Duodenal mucosa (tissue), 2 donors: ENCODE measurements around the gene NKX3-2.

ENCODE experiments used
- H3K27ac ChIP-seq: one replicate; pipeline ENCODE4 v1.7.0; 2013; ENCODE audit warnings: low read depth, low read length
- H3K27me3 ChIP-seq, 2 donors: one replicate each; pipeline ENCODE4 v1.7.0; 2013; ENCODE audit warnings: low read length in 2 of 2, control low read depth in 1 of 2; ENCODE audit not compliant: insufficient read depth in 2 of 2, control insufficient read depth in 1 of 2
- H3K36me3 ChIP-seq, 2 donors: one replicate each; pipeline ENCODE4 v1.7.0; 2013; ENCODE audit warnings: low read length in 2 of 2, control low read depth in 1 of 2; ENCODE audit not compliant: insufficient read depth in 2 of 2, control insufficient read depth in 1 of 2
- H3K4me1 ChIP-seq, 2 donors: one replicate each; pipeline ENCODE4 v1.7.0; 2013; ENCODE audit warnings: low read length in 2 of 2, control low read depth in 1 of 2; ENCODE audit not compliant: insufficient read depth in 2 of 2, control insufficient read depth in 1 of 2
- H3K4me3 ChIP-seq, 2 donors: one replicate each; pipeline ENCODE4 v1.7.0; 2013; ENCODE audit warnings: low read length in 2 of 2, low read depth in 1 of 2
- H3K9ac ChIP-seq, 2 donors: one replicate each; pipeline ENCODE4 v1.7.0; 2013; ENCODE audit warnings: low read length in 2 of 2, low read depth in 1 of 2
- H3K9me3 ChIP-seq, 2 donors: one replicate each; pipeline ENCODE4 v1.7.0; 2013; ENCODE audit warnings: low read length in 2 of 2, control low read depth in 1 of 2; ENCODE audit not compliant: control insufficient read depth in 1 of 2

NKX3-2 gene

DNA sequence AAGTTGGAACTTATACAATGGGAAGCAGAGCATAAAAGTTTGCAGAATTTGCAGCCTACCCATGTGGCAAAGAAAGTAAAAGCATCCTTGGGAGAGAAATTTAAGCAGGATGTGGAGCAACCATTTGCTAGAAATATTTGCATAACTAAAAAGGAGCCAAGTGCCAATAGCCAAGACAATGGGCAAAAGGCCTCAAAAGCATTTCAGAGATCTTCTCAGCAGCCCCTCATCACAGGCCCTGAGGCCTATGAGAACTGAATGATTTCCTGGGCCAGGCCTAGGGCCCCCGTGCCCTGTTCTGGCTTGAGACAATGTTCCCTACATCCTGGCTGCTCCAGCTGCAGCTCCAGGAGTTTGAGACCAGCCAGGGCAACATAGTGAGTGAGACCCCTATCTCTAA is 34.9 kb downstream of the NKX3-2 start:
- no peak overlapping the region for H3K27ac ChIP-seq
- no peaks in the 10 kb centered on the region for H3K36me3 ChIP-seq
- H3K4me1 ChIP-seq = no peaks in the 10 kb centered on the region
- no peak overlapping the region for H3K9ac ChIP-seq
- peaks cover 4 to 6% of the 10 kb centered on the region in 2 donors for H3K27me3 ChIP-seq
- no peak overlapping the region for H3K4me3 ChIP-seq
- no peaks in the 10 kb centered on the region for H3K9me3 ChIP-seq

DNA sequence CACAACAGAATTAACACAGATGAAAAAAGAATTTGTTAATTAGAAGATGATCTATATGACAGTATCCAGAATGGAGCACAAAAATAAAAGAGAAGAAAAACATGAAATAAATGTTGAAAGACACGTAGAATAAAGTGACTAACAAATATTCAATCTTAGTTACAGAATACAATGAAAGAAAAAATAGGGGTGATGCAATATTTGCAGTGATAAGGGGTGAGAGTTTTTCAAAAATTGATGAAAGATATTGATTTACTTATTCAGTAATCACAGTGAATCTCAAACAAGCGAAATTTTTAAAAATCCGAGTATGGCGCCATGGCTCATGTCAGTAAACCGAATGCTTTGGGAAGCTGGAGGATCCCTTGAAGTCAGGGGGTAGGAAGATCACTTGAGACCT is 39.9 kb downstream of the NKX3-2 start:
- Histone ChIP-seq H3K27me3 (peaks cover 3% of the 10 kb centered on the region in 2 donors), H3K9ac (no peak overlapping the region), H3K9me3 (no peaks in the 10 kb centered on the region)

DNA sequence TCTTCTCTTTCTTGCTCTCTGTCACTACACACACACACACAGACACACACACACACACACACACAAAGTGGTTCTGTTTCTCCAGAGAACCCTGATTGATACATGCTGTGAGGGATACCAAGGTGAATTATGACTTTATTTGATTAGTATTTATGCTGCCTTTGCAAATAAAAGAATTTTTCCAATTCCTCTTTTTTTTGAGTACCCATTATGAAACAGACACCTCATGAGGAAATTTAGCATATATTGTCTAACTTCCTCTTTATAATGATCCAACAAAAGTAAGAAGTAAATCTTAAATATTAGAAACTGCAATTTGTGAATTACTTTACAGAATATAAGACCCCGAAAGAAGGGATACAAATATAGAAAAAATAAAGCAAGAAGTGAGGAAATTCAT is 45.8 kb downstream of the NKX3-2 start:
- Histone ChIP-seq H3K36me3 (no peaks in the 10 kb centered on the region), H3K4me1 (no peaks in the 10 kb centered on the region), H3K9me3 (no peaks in the 10 kb centered on the region), H3K27ac (no peak overlapping the region), H3K4me3 (no peak overlapping the region), H3K9ac (no peak overlapping the region), H3K27me3 (peaks cover 3 to 8% of the 10 kb centered on the region in 2 donors)

More for the DNA sequence above, 39.9 kb downstream of the NKX3-2 start:
- Histone ChIP-seq H3K36me3 (no peaks in the 10 kb centered on the region), H3K4me3 (no peak overlapping the region), H3K27ac (no peak overlapping the region), H3K4me1 (no peaks in the 10 kb centered on the region)

DNA sequence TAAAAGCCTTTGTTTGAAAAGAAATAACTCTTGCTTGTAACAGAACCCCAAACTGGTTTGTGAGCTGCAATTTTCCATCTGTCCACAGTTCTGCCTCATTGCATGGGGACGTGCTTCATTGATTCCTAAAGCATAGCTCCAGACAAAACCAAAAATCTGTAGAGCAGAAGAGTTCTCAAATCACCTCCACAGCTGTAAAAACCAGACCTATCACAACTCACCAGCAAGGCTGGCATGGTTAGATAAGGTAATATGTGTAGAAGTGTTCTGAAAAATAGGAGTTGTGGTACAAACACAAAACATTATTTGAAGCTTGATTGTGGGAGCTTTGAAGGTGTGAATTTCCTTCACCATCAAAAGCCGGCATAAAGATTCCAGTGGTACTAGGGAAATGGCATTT is 47.7 kb downstream of the NKX3-2 start:
- Histone ChIP-seq H3K36me3 (no peaks in the 10 kb centered on the region), H3K9me3 (no peaks in the 10 kb centered on the region), H3K27ac (no peak overlapping the region), H3K4me3 (no peak overlapping the region), H3K27me3 (peaks cover 3 to 8% of the 10 kb centered on the region in 2 donors), H3K4me1 (no peaks in the 10 kb centered on the region), H3K9ac (no peak overlapping the region)

DNA sequence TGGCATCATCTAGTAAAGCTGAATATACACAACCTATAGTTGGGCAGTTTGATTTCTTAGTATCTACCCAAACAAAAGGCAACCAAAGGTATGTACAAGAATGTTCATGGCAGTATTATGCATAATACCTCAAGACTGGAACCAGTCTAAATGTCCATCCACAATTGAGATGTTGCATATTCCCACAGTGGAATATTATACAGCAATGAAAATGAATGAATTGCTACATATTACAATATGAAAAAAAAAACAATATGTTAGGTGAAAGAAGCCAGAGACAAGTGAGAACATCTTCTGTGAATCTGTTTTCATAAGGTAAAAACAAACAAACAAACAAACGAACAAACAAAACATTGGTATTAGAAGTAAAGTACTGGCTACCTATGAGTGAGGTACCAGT is 48.6 kb downstream of the NKX3-2 start:
- Histone ChIP-seq H3K27ac (no peak overlapping the region), H3K4me1 (no peaks in the 10 kb centered on the region), H3K9ac (no peak overlapping the region), H3K4me3 (no peak overlapping the region), H3K9me3 (no peaks in the 10 kb centered on the region), H3K27me3 (peaks cover 3 to 6% of the 10 kb centered on the region in 2 donors), H3K36me3 (no peaks in the 10 kb centered on the region)

DNA sequence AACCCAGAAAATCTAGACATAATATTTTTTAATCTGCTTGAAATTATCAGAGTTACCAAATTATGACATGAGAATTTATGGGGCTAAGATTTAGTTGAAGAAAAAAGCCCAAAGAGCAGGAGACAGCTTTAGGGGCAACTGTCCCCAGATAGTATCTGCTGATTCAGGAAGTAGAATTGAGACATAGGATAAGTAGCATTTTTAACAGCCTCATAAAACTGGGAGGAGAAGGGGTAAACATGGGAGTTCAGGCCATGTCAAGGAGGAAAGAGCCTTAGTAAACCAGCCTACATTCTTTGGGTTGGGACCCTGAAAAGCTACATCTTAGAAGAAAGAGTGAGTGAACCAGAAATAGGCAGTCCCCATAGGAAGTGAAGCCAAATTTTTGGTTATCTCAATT is 50.5 kb downstream of the NKX3-2 start:
- Histone ChIP-seq H3K9ac (no peak overlapping the region), H3K36me3 (no peaks in the 10 kb centered on the region), H3K4me1 (no peaks in the 10 kb centered on the region), H3K9me3 (no peaks in the 10 kb centered on the region), H3K27me3 (peaks cover 3 to 6% of the 10 kb centered on the region in 2 donors), H3K27ac (no peak overlapping the region), H3K4me3 (no peak overlapping the region)

DNA sequence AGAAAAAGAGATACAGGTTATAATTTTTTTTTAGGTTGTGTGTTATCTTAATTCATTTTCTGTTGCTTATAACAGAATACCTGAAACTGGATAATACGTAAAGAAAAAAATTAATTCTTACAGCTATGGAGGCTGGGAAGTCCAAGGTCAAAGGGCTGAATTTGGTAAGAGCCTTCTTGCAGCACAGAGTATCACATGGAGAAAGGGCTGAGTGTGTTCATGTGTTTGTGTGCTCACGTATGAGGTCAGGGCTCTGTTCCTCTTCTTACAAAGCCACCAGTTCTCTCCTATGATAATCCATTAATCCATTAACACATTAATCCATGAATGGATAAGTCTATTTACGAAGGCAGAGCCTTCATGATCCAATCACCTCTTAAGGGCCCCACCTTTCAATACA is 51.6 kb downstream of the NKX3-2 start:
- Histone ChIP-seq H3K27ac (no peak overlapping the region), H3K9ac (no peak overlapping the region), H3K36me3 (no peaks in the 10 kb centered on the region), H3K4me1 (no peaks in the 10 kb centered on the region), H3K4me3 (no peak overlapping the region), H3K9me3 (no peaks in the 10 kb centered on the region), H3K27me3 (peaks cover 3 to 6% of the 10 kb centered on the region in 2 donors)
